ENCODE data around the gene STRN3. TPM values are rescaled to one million over a fixed set of nuclear protein-coding genes. Genes with fewer than 3 reads are reported as not detected.

The STRN3 gene
- total and polyA plus RNA-seq, 2 of the 8 experiments (the other 6 are each of a cell fraction or from before 2014, with no cell fraction given): 8.7 to 38.1 TPM

DNA sequence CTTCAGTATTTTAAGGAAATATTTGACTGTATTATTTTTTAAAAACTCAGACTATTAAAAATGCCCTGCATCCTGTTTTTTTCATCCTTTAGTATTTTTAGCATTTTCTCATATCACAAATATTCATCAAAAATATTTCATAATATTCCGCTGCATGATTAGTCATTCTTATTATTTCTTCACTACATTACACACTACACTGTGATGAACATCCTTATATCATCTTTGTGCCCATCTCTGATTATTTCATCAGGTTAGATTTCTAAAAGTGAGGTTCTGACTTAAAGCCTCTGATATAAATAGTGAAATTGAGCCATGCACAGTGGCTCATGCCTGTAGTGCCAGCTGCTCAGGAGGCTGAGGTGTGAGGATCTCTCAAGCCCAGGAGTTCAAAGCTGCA, 143.7 kb downstream of the STRN3 start:
- no peaks in the 10 kb centered on the region for H3K79me1 ChIP-seq (ENCODE audit: low read depth, low read length)
- H3K14ac ChIP-seq (ENCODE audit: insufficient read length): no peak overlapping the region
- no peak overlapping the region for H3K23ac ChIP-seq (ENCODE audit: insufficient read length)
- H2BK12ac ChIP-seq (ENCODE audit: low read depth, low read length): no peak overlapping the region
- H3K36me3 ChIP-seq (ENCODE audit: control insufficient read depth in 2 of 4, insufficient read depth in 4 of 4, low read length in 3 of 4): peaks cover 0 to 18% (median 0%) of the 10 kb centered on the region in 4 experiments; a peak in 2 of 8 replicates
- no peak overlapping the region for H3K4me3 ChIP-seq (ENCODE audit: extremely low read depth in 1 of 4, insufficient read depth in 2 of 4, low read depth in 3 of 4, low read length in 4 of 4)
- H3K4me2 ChIP-seq (ENCODE audit: insufficient read depth in 1 of 2, low read depth in 2 of 2, low read length in 2 of 2): no peak overlapping the region
- H3K9me3 ChIP-seq (ENCODE audit: insufficient read depth in 2 of 2, low read depth in 1 of 2, low read length in 1 of 2): no peaks in the 10 kb centered on the region
- H2AK5ac ChIP-seq (ENCODE audit: low read depth, low read length): no peak overlapping the region
- no peak overlapping the region for H4K8ac ChIP-seq (ENCODE audit: extremely low read depth, insufficient read depth, low read length)
- no peak overlapping the region for H4K5ac ChIP-seq (ENCODE audit: insufficient read length, low read depth, low read length)
- H4K20me1 ChIP-seq (replicated peaks in 1 of 2; ENCODE audit: control insufficient read depth in 1 of 2, insufficient read depth in 2 of 2, low read length in 2 of 2): no peaks in the 10 kb centered on the region
- no peaks in the 10 kb centered on the region for H3K4me1 ChIP-seq (replicated peaks in 1 of 4; ENCODE audit: control insufficient read depth in 3 of 4, insufficient read depth in 4 of 4, low read length in 3 of 4)
- H3K23me2 ChIP-seq (ENCODE audit: low read depth, low read length): no peaks in the 10 kb centered on the region
- no peak overlapping the region for H4K91ac ChIP-seq (replicated peaks; ENCODE audit: insufficient read length, low read length)
- no peak overlapping the region for H2BK120ac ChIP-seq (replicated peaks; ENCODE audit: low read depth, low read length)
- no peak overlapping the region for H3K56ac ChIP-seq (replicated peaks; ENCODE audit: insufficient read length, low read depth, low read length)
- H3K18ac ChIP-seq (ENCODE audit: extremely low read depth, low read length): no peak overlapping the region
- no peak overlapping the region for H3K9ac ChIP-seq (replicated peaks in 1 of 4; ENCODE audit: extremely low read depth in 1 of 4, low read depth in 3 of 4, low read length in 3 of 4)
- no peak overlapping the region for H2AFZ ChIP-seq (ENCODE audit: low read length)
- H3K79me2 ChIP-seq (ENCODE audit: control insufficient read depth in 1 of 2, insufficient read depth in 2 of 2, low read length in 2 of 2): no peaks in the 10 kb centered on the region
- FAIRE-seq: no peak
- H3K4ac ChIP-seq (replicated peaks; ENCODE audit: insufficient read length, low read depth, low read length): no peak overlapping the region
- H2BK5ac ChIP-seq (ENCODE audit: low read depth, low read length): no peak overlapping the region
- H2BK20ac ChIP-seq (ENCODE audit: low read length): no peak overlapping the region
- 29 to 46% methylated on average over 1 of the region's 1 CpG for WGBS, 2 experiments (ENCODE audit: extremely low coverage in 1 of 2, insufficient coverage in 1 of 2, insufficient read length in 1 of 2, insufficient replicate concordance in 2 of 2, low coverage in 1 of 2, low lambda C conversion rate in 2 of 2, missing lambda C conversion rate in 1 of 2)
- no peak overlapping the region for H2BK15ac ChIP-seq (ENCODE audit: low read length)
- no peaks in the 10 kb centered on the region; a peak in 1 of 7 replicates for H3K27me3 ChIP-seq (replicated peaks in 1 of 4; ENCODE audit: control insufficient read depth in 3 of 4, extremely low read depth in 1 of 4, insufficient read depth in 3 of 4, low read length in 3 of 4)
- ChIA-PET POLR2A (ENCODE audit: partially characterized antibody) (interaction anchor here (1.1 kb wide), 1 partner anchor 12 kb away, joined by 3 read pairs; no protein-coding TSS in a partner anchor), CTCF (ENCODE audit: partially characterized antibody) (no interaction called here)
- no peak overlapping the region for H3K27ac ChIP-seq (ENCODE audit: low read depth, low read length)
- DNase-seq (ENCODE audit: low read depth in 1 of 2, low spot score in 2 of 2): no peak
- TF ChIP-seq RNF2 (IDR thresholded peaks at IDR 0.05; ENCODE audit: borderline replicate concordance, low read depth, low read length, missing control alignments, poor library complexity, severe bottlenecking) (no peak), EP300 (IDR thresholded peaks at IDR 0.05; ENCODE audit: borderline replicate concordance in 1 of 2, low read depth in 2 of 2, low read length in 2 of 2) (no peak), GABPA (IDR thresholded peaks at IDR 0.05; ENCODE audit: borderline replicate concordance, insufficient read depth, low read length) (no peak), NANOG (IDR thresholded peaks at IDR 0.05; ENCODE audit: insufficient read depth, low read depth, low read length, poor library complexity, severe bottlenecking) (no peak)

Data from H1 (cell line).